K562 (cell line): ENCODE results near the gene GHDC. TPM values are rescaled to one million over a fixed set of nuclear protein-coding genes. Genes with fewer than 3 reads are reported as not detected.

Source experiments
- ARID1B ChIP-seq: fragments of 450-650 bp; IDR thresholded peaks from 2 replicates; pipeline ENCODE4 v1.6.1; 2016; ENCODE audit warnings: antibody characterized with exemption, mild to moderate bottlenecking, inconsistent platforms
- ARID2 ChIP-seq: fragments of 450-650 bp; IDR thresholded peaks from 2 replicates; pipeline ENCODE4 v1.6.1; 2017; ENCODE audit warnings: antibody characterized with exemption, mild to moderate bottlenecking
- ARID3B ChIP-seq: fragments of 250-450 bp; sonication (Bioruptor Pico); IDR thresholded peaks from 2 replicates; pipeline ENCODE4 v1.4.0; 2020; ENCODE audit warnings: borderline replicate concordance
- E2F1 ChIP-seq: sonication (generic); formaldehyde crosslinking; IDR thresholded peaks from 2 replicates; pipeline ENCODE4 v1.8.1; 2023; ENCODE audit warnings: mild to moderate bottlenecking, missing genetic modification reagents, moderate library complexity
- E2F5 ChIP-seq: sonication (generic); formaldehyde crosslinking; IDR thresholded peaks from 2 replicates; pipeline ENCODE4 v1.8.0; 2022; ENCODE audit warnings: mild to moderate bottlenecking, missing genetic modification reagents
- ELK1 ChIP-seq: sonication (generic); formaldehyde crosslinking; IDR thresholded peaks from 2 replicates; pipeline ENCODE4 v1.8.1; 2022; ENCODE audit warnings: missing genetic modification reagents
- FIP1L1 ChIP-seq: fragments of 200-400 bp; formaldehyde crosslinking; IDR thresholded peaks from 2 replicates; pipeline ENCODE4 v1.6.1; 2018; ENCODE audit warnings: mild to moderate bottlenecking, low read depth, low read length; ENCODE audit not compliant: poor library complexity, severe bottlenecking
- GTF2F1 ChIP-seq: IDR thresholded peaks from 2 replicates; pipeline ENCODE4 v1.6.1; 2011; ENCODE audit warnings: low read depth, low read length, improper control_type of control experiment
- HMG20B ChIP-seq: fragments of 250-450 bp; sonication (Bioruptor Pico); IDR thresholded peaks from 2 replicates; pipeline ENCODE4 v1.5.0; 2021; ENCODE audit warnings: mild to moderate bottlenecking
- IFI16 ChIP-seq: fragments of 250-450 bp; sonication (Bioruptor Pico); IDR thresholded peaks from 2 replicates; pipeline ENCODE4 v2.1.2; 2022; ENCODE audit warnings: mild to moderate bottlenecking, inconsistent platforms
- KDM5B ChIP-seq: fragments of 200-600 bp; sonication (generic); IDR thresholded peaks from 2 replicates; pipeline ENCODE4 v1.6.1; 2012; ENCODE audit warnings: low read depth, mild to moderate bottlenecking, moderate library complexity, low read length, control low read depth, inconsistent platforms; ENCODE audit not compliant: insufficient replicate concordance
- MTF1 ChIP-seq: fragments of 250-450 bp; sonication (Bioruptor Pico); IDR thresholded peaks from 2 replicates; pipeline ENCODE4 v1.9.0; 2021; ENCODE audit warnings: moderate library complexity, mild to moderate bottlenecking, inconsistent platforms, borderline replicate concordance
- MXI1 ChIP-seq: IDR thresholded peaks from 2 replicates; pipeline ENCODE4 v1.6.1; 2011; ENCODE audit warnings: low read depth, mild to moderate bottlenecking, improper control_type of control experiment, low read length
- NR2C2 ChIP-seq, 2 experiments: fragments of 200-800 bp in 1 of 2; sonication (Bioruptor generic) in 1 of 2; sonication (generic) in 1 of 2; formaldehyde crosslinking in 1 of 2; IDR thresholded peaks; 2 replicates each; pipeline versions ENCODE4 v1.6.1 to v1.8.0; 2016 to 2022; ENCODE audit warnings: mild to moderate bottlenecking in 1 of 2, missing compliant biosample characterization in 1 of 2, missing genetic modification characterization in 1 of 2, missing genetic modification reagents in 1 of 2
- PATZ1 ChIP-seq: fragments of 250-450 bp; sonication (Bioruptor Pico); IDR thresholded peaks from 2 replicates; pipeline ENCODE4 v1.5.0; 2020; ENCODE audit warnings: mild to moderate bottlenecking, borderline replicate concordance
- RFX5 ChIP-seq: IDR thresholded peaks from 2 replicates; pipeline ENCODE4 v1.6.1; 2011; ENCODE audit warnings: low read depth, mild to moderate bottlenecking, improper control_type of control experiment, low read length
- XRCC3 ChIP-seq: fragments of 450-650 bp; IDR thresholded peaks from 2 replicates; pipeline ENCODE4 v1.6.1; 2017; ENCODE audit warnings: mild to moderate bottlenecking, moderate library complexity
- ZBED1 ChIP-seq: IDR thresholded peaks from 2 replicates; pipeline ENCODE4 v1.6.1; 2014
- ZNF217 ChIP-seq: sonication (generic); formaldehyde crosslinking; IDR thresholded peaks from 2 replicates; pipeline ENCODE4 v1.8.0; 2022; ENCODE audit warnings: mild to moderate bottlenecking, missing genetic modification reagents
- ZNF41 ChIP-seq: fragments of 250-450 bp; sonication (Bioruptor Pico); conservative IDR thresholded peaks from 2 replicates; pipeline ENCODE4 v1.4.0; 2020; ENCODE audit warnings: mild to moderate bottlenecking
- ZNF57 ChIP-seq: fragments of 450-650 bp; formaldehyde crosslinking; IDR thresholded peaks from 2 replicates; pipeline ENCODE4 v1.4.0; 2020; ENCODE audit warnings: mild to moderate bottlenecking, moderate library complexity
- ZNF79 ChIP-seq: fragments of 250-450 bp; sonication (Bioruptor Pico); IDR thresholded peaks from 2 replicates; pipeline ENCODE4 v1.4.0; 2020; ENCODE audit warnings: low read depth, mild to moderate bottlenecking, moderate library complexity
- polyA plus RNA-seq, 8 experiments: library from polyadenylated mRNA; depleted of rRNA in 4 of 8; stranded (reverse) in 5 of 8; unstranded in 3 of 8; fragments of >200 nt; fragmentation: Nextera tagmentation in 2 of 8; fragmentation: Illumina TruSeq in 1 of 8; extraction: Ambion mirVana in 2 of 8; extraction: Trizol in 1 of 8; gene quantifications; 2 replicates each; pipeline versions ENCODE4 v1.2.1 to v1.2.3, GENCODE V29; 2011 to 2014; ENCODE audit warnings: inconsistent platforms in 1 of 8, missing spikeins in 1 of 8
- total RNA-seq, 7 experiments: library from RNA; depleted of rRNA in 6 of 7; stranded (reverse); fragments of >200 nt in 6 of 7; fragmentation: Illumina TruSeq in 2 of 7; extraction: Trizol in 2 of 7; gene quantifications; 2 replicates each; pipeline versions ENCODE4 v1.2.1 to v1.2.3, GENCODE V29; 2011 to 2021; ENCODE audit warnings: low replicate concordance in 1 of 7

GHDC gene
- total and polyA plus RNA-seq, 9 of the 15 experiments (the other 6 are each of a cell fraction or from before 2014, with no cell fraction given): 0.65 to 23.2 (median 11.2) TPM

- TF ChIP-seq ELK1 (CRISPR knock-in tag): no peak
- TF ChIP-seq ARID1B: no peak
- TF ChIP-seq ZNF79: no peak
- TF ChIP-seq PATZ1 (CRISPR knock-in tag): no peak
- no peak for TF ChIP-seq NR2C2 (CRISPR knock-in tag; IDR thresholded peaks at IDR 0.05)
- TF ChIP-seq NR2C2 (tag; IDR thresholded peaks at IDR 0.05): no peak
- TF ChIP-seq XRCC3: no peak
- no peak for TF ChIP-seq IFI16 (CRISPR knock-in tag)
- no peak for TF ChIP-seq ZNF217 (CRISPR knock-in tag)
- no peak for TF ChIP-seq ZNF57 (CRISPR knock-in tag)
- no peak for TF ChIP-seq ZNF41 (CRISPR knock-in tag)
- no peak for TF ChIP-seq E2F1 (CRISPR knock-in tag)
- TF ChIP-seq HMG20B (CRISPR knock-in tag): no peak
- TF ChIP-seq E2F5 (CRISPR knock-in tag): no peak
- TF ChIP-seq MXI1: peak; percentile 64; the same call in 1 of the 2 replicates
- TF ChIP-seq ARID2: no peak
- TF ChIP-seq FIP1L1: no peak
- TF ChIP-seq MTF1 (CRISPR knock-in tag): no peak
- TF ChIP-seq ARID3B (CRISPR knock-in tag): no peak
- TF ChIP-seq KDM5B: no peak
- TF ChIP-seq GTF2F1: no peak
- TF ChIP-seq RFX5: no peak
- no peak for TF ChIP-seq ZBED1
Observed at GRCh38 chr17:42179911-42180410, 14.3 kb downstream of the GHDC start (continued).
